Kidney (tissue), 14 donors: Measurements from ENCODE around the gene RENBP. TPM values are rescaled to one million over a fixed set of nuclear protein-coding genes. Genes with fewer than 3 reads are reported as not detected.
"Not testable (repeated sequence)": the region's sequence is repeated elsewhere in the genome, so short reads cannot be mapped to it uniquely, and the experiment has no call there.

Experiments used
- DNase-seq, 5 donors: peaks; one replicate each; pipeline ENCODE4 v3.0.0-alpha.2; 2013 to 2020
- FAIRE-seq: peaks from 2 replicates; lab custom pipeline; 2012; peaks lifted over from hg19 to GRCh38; lab: Jason Lieb, UNC
- H3K27ac ChIP-seq, 2 donors: one replicate each; pipeline ENCODE4 v1.7.0; 2013; ENCODE audit warnings: low read depth in 2 of 2, low read length in 2 of 2, inconsistent platforms in 1 of 2
- H3K27me3 ChIP-seq: one replicate; pipeline ENCODE4 v1.7.1; 2013; ENCODE audit warnings: low read length, inconsistent platforms; ENCODE audit not compliant: control insufficient read depth, insufficient read depth
- H3K36me3 ChIP-seq, 3 donors: one replicate each; pipeline versions ENCODE4 v1.7.0 to v1.7.1; 2013; ENCODE audit warnings: low read length in 3 of 3, control low read depth in 1 of 3, inconsistent platforms in 1 of 3; ENCODE audit not compliant: insufficient read depth in 3 of 3, control insufficient read depth in 2 of 3
- H3K4me1 ChIP-seq, 3 donors: one replicate each; pipeline versions ENCODE4 v1.7.0 to v1.7.1; 2013; ENCODE audit warnings: low read length in 3 of 3, inconsistent platforms in 1 of 3, low read depth in 1 of 3; ENCODE audit not compliant: control insufficient read depth in 2 of 3, insufficient read depth in 2 of 3
- H3K4me3 ChIP-seq, 3 donors: one replicate each; pipeline versions ENCODE4 v1.7.0 to v1.8.1; 2013; ENCODE audit warnings: low read length in 3 of 3, control low read depth in 1 of 3, inconsistent platforms in 1 of 3
- H3K9ac ChIP-seq, 3 donors: one replicate each; pipeline versions ENCODE4 v1.7.0 to v1.7.1; 2013; ENCODE audit warnings: low read length in 3 of 3, control low read depth in 1 of 3, inconsistent platforms in 1 of 3
- H3K9me3 ChIP-seq, 3 donors: one replicate each; pipeline versions ENCODE4 v1.7.0 to v1.7.1; 2013; ENCODE audit warnings: low read length in 3 of 3, control low read depth in 1 of 3, inconsistent platforms in 1 of 3; ENCODE audit not compliant: control insufficient read depth in 2 of 3, insufficient read depth in 1 of 3
- CTCF ChIP-seq: IDR thresholded peaks from 3 replicates; pipeline ENCODE4 v1.5.1; 2012; ENCODE audit warnings: mild to moderate bottlenecking, moderate library complexity, borderline replicate concordance; ENCODE audit not compliant: insufficient read depth; ENCODE audit errors: extremely low read depth
- intact Hi-C: fragments of 100-400 bp; cut with DNase I; formaldehyde crosslinking; loops from one replicate; pipeline ENCODE4 v1.11.1; 2022
- polyA plus RNA-seq: library from polyadenylated mRNA; stranded (reverse); fragments of 350-450 nt; fragmentation: Illumina TruSeq; extraction: RNeasy Lipid Tissue Mini Kit (QIAGEN cat#74804); gene quantifications from one replicate; pipeline ENCODE4 v1.2.3, GENCODE V29; 2014; ENCODE audit warnings: low read depth, low replicate concordance; ENCODE audit not compliant: insufficient read depth
- total RNA-seq: library from RNA; stranded (reverse); fragmentation: NEBNext Ultra II Directional; extraction: Animal tissue kit (Norgen Biotek cat#: 25700); gene quantifications from one replicate; pipeline ENCODE4 v1.2.1, GENCODE V29; 2021
- donor health status: control.
- donor health status: control.
- donor health status: control.
- donor health status: control.
- donor health status: control.
- donor health status: DM: yes; HTN: yes; CAD: no.
- donor health status: Normal renal cell carcinoma (clear cell type).

Gene RENBP
- total and polyA plus RNA-seq, 2 donors from 2014 or later, result 22.9 to 78.2 TPM

- Histone ChIP-seq H3K9ac (no peak overlapping the region), H3K9me3 (no peaks in the 10 kb centered on the region), H3K36me3 (no peaks in the 10 kb centered on the region), H3K4me3 (no peak overlapping the region), H3K4me1 (peaks cover 0 to 3% (median 0%) of the 10 kb centered on the region in 3 donors), H3K27me3 (no peaks in the 10 kb centered on the region), H3K27ac (peak overlapping the region in 1 of 2 donors; percentile 41)
- intact Hi-C loops, result no loop called here
- TF ChIP-seq CTCF, result no peak
- FAIRE-seq (no peak), DNase-seq (no peak)
Observed at GRCh38 chrX:153981231-153981630, 36.8 kb upstream of the RENBP start.

GRCh38 chrX:153980394-153980793, 36.0 kb upstream of the RENBP start:
- intact Hi-C loops, DNase-seq, H3K27ac ChIP-seq, H3K4me3 ChIP-seq, H3K36me3 ChIP-seq, FAIRE-seq, H3K9ac ChIP-seq, H3K27me3 ChIP-seq, H3K9me3 ChIP-seq, H3K4me1 ChIP-seq: not testable (repeated sequence)

DNA sequence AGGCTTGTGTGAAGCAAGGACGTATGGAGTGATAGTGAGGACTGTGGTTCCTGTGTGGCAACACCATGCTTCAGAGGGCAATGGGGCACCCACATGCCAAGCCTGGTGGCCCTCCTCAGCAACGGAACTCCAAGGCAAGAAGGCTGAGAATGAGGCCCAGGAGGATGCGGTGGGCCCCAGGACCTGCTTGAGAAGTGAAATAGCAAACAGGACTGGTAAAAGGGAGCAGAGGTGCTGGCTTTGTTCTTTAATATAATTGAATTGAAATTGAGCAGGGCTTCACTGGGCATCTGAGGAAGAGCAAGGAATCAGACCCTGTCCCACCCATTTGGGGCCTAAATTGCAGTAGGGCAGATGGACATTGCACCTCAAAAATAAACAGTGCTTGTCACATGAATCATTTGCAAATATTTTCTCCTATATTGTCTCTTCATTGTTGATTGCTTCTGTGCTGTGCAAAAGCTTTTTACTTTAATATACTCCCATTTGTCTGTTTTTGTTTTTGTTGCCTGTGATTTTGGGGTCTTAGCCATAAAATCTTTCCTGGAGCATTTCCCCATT, 30.4 kb upstream of the RENBP start:
- intact Hi-C loops, result no loop called here
- no peak for FAIRE-seq
- DNase-seq, result no peak
- Histone ChIP-seq H3K27me3 (no peaks in the 10 kb centered on the region), H3K36me3 (no peaks in the 10 kb centered on the region), H3K4me3 (no peak overlapping the region), H3K9ac (no peak overlapping the region), H3K9me3 (no peaks in the 10 kb centered on the region), H3K27ac (no peak overlapping the region), H3K4me1 (peaks cover 0 to 15% (median 5%) of the 10 kb centered on the region in 3 donors)
- TF ChIP-seq CTCF, result no peak

GRCh38 chrX:153974003-153974725, 29.7 kb upstream of the RENBP start:
- H3K36me3 ChIP-seq, result no peaks in the 10 kb centered on the region
- H3K27me3 ChIP-seq, result no peaks in the 10 kb centered on the region
- peak overlapping the region in 1 of 3 donors; percentile 6 for H3K9ac ChIP-seq
- FAIRE-seq (no peak), DNase-seq (peak in 1 of 5 donors; percentile 78)
- TF ChIP-seq CTCF, result no peak
- peak overlapping the region; percentile 80 to 91 for H3K27ac ChIP-seq
- H3K9me3 ChIP-seq, result no peaks in the 10 kb centered on the region
- H3K4me3 ChIP-seq, result peak overlapping the region in 1 of 3 donors; percentile 69
- intact Hi-C loops, result no loop called here
- peaks cover 0 to 18% (median 5%) of the 10 kb centered on the region in 3 donors for H3K4me1 ChIP-seq
